H1 (cell line): Measurements from ENCODE around the gene INPP5B. TPM values are rescaled to one million over a fixed set of nuclear protein-coding genes. Genes with fewer than 3 reads are reported as not detected.

Experiments
- CTCF ChIA-PET: fragments of 300-600 bp; sonication (Branson Sonifier 250); formaldehyde crosslinking; loops from one replicate; lab custom pipeline; 2021; ENCODE audit not compliant: partially characterized antibody; lab: Charles Lee
- POLR2A ChIA-PET: fragments of 300-600 bp; sonication (Branson Sonifier 250); formaldehyde crosslinking; loops from one replicate; lab custom pipeline; 2021; ENCODE audit warnings: inconsistent platforms; ENCODE audit not compliant: partially characterized antibody; lab: Charles Lee
- DNase-seq, 2 experiments: peaks; one replicate each; pipeline versions ENCODE4 v3.0.0 to v3.0.0-alpha.2; 2010 to 2022; ENCODE audit warnings: low spot score in 2 of 2, low read depth in 1 of 2, mixed read lengths in 1 of 2
- FAIRE-seq: peaks from 2 replicates; lab custom pipeline; 2011; peaks lifted over from hg19 to GRCh38; lab: Jason Lieb, UNC
- H2AFZ ChIP-seq: 2 replicates; pipeline ENCODE4 v1.8.1; 2012; ENCODE audit warnings: low read length, inconsistent platforms
- H2AK5ac ChIP-seq: 2 replicates; pipeline ENCODE4 v1.6.1; 2013; ENCODE audit warnings: low read depth, low read length
- H2BK120ac ChIP-seq: replicated peaks from 2 replicates; pipeline ENCODE3; 2013; ENCODE audit warnings: low read depth, low read length, inconsistent platforms
- H2BK12ac ChIP-seq: 2 replicates; pipeline ENCODE4 v1.6.1; 2013; ENCODE audit warnings: low read depth, low read length
- H2BK15ac ChIP-seq: 2 replicates; pipeline ENCODE4 v1.6.1; 2013; ENCODE audit warnings: low read length
- H2BK20ac ChIP-seq: 2 replicates; pipeline ENCODE4 v1.6.1; 2013; ENCODE audit warnings: low read length
- H2BK5ac ChIP-seq: 2 replicates; pipeline ENCODE4 v1.6.1; 2013; ENCODE audit warnings: low read depth, low read length
- H3K14ac ChIP-seq: 2 replicates; pipeline ENCODE4 v1.6.1; 2013; ENCODE audit warnings: inconsistent platforms; ENCODE audit not compliant: insufficient read length
- H3K18ac ChIP-seq: 2 replicates; pipeline ENCODE4 v1.6.1; 2013; ENCODE audit warnings: low read length; ENCODE audit errors: extremely low read depth
- H3K23ac ChIP-seq: 2 replicates; pipeline ENCODE4 v1.6.1; 2013; ENCODE audit warnings: inconsistent platforms; ENCODE audit not compliant: insufficient read length
- H3K23me2 ChIP-seq: 2 replicates; pipeline ENCODE4 v1.6.1; 2013; ENCODE audit warnings: low read depth, low read length
- H3K27ac ChIP-seq: 2 replicates; pipeline ENCODE4 v1.6.1; 2011; ENCODE audit warnings: low read depth, low read length, inconsistent platforms
- H3K27me3 ChIP-seq, 4 experiments: replicated peaks in 1 of 4; 1 replicate in 1 of 4; 2 replicates in 3 of 4; pipeline versions ENCODE4 v1.6.1 to v1.8.1; 2011 to 2013; ENCODE audit warnings: low read length in 3 of 4, mild to moderate bottlenecking in 3 of 4, inconsistent platforms in 2 of 4, mixed read lengths in 2 of 4, moderate library complexity in 1 of 4; ENCODE audit not compliant: control insufficient read depth in 3 of 4, insufficient read depth in 3 of 4; ENCODE audit errors: extremely low read depth in 1 of 4
- H3K36me3 ChIP-seq, 4 experiments: 2 replicates each; pipeline versions ENCODE4 v1.6.1 to v1.8.1; 2011 to 2013; ENCODE audit warnings: mild to moderate bottlenecking in 4 of 4, low read length in 3 of 4, moderate library complexity in 2 of 4, control low read depth in 1 of 4, inconsistent platforms in 1 of 4; ENCODE audit not compliant: insufficient read depth in 4 of 4, control insufficient read depth in 2 of 4
- H3K4ac ChIP-seq: replicated peaks from 2 replicates; pipeline ENCODE3; 2013; ENCODE audit warnings: low read length, low read depth, mixed read lengths, inconsistent platforms; ENCODE audit not compliant: insufficient read length
- H3K4me1 ChIP-seq, 4 experiments: replicated peaks in 1 of 4; 1 replicate in 1 of 4; 2 replicates in 3 of 4; pipeline versions ENCODE4 v1.6.1 to v1.8.1; 2011 to 2013; ENCODE audit warnings: low read length in 3 of 4, inconsistent platforms in 2 of 4, mixed read lengths in 1 of 4; ENCODE audit not compliant: insufficient read depth in 4 of 4, control insufficient read depth in 3 of 4
- H3K4me2 ChIP-seq, 2 experiments: 2 replicates each; pipeline versions ENCODE4 v1.6.1 to v1.8.1; 2011 to 2013; ENCODE audit warnings: low read depth in 2 of 2, low read length in 2 of 2, control low read depth in 1 of 2, inconsistent platforms in 1 of 2, mild to moderate bottlenecking in 1 of 2; ENCODE audit not compliant: insufficient read depth in 1 of 2
- H3K4me3 ChIP-seq, 4 experiments: fragments of 200-600, 300-600 bp in 1 of 4; sonication (generic), shearing (Covaris generic), sonication (Bioruptor Twin) in 1 of 4; 2 replicates each; pipeline versions ENCODE4 v1.5.1 to v1.8.1; 2011 to 2016; ENCODE audit warnings: low read length in 4 of 4, low read depth in 3 of 4, control low read depth in 2 of 4, inconsistent platforms in 2 of 4, mild to moderate bottlenecking in 2 of 4, mixed read lengths in 1 of 4, moderate library complexity in 1 of 4; ENCODE audit not compliant: insufficient read depth in 2 of 4; ENCODE audit errors: extremely low read depth in 1 of 4
- H3K56ac ChIP-seq: replicated peaks from 2 replicates; pipeline ENCODE3; 2013; ENCODE audit warnings: low read depth, mild to moderate bottlenecking, mixed read lengths, low read length, inconsistent platforms; ENCODE audit not compliant: insufficient read length
- H3K79me1 ChIP-seq: 2 replicates; pipeline ENCODE4 v1.6.1; 2013; ENCODE audit warnings: low read depth, low read length, control low read depth
- H3K79me2 ChIP-seq, 2 experiments: 2 replicates each; pipeline versions ENCODE4 v1.6.1 to v1.8.1; 2012 to 2013; ENCODE audit warnings: low read length in 2 of 2, mild to moderate bottlenecking in 2 of 2, inconsistent platforms in 1 of 2; ENCODE audit not compliant: insufficient read depth in 2 of 2, control insufficient read depth in 1 of 2
- H3K9ac ChIP-seq, 4 experiments: replicated peaks in 1 of 4; 1 replicate in 1 of 4; 2 replicates in 3 of 4; pipeline versions ENCODE4 v1.6.1 to v1.8.1; 2011 to 2013; ENCODE audit warnings: low read depth in 3 of 4, low read length in 3 of 4, control low read depth in 2 of 4, mild to moderate bottlenecking in 2 of 4, moderate library complexity in 2 of 4, inconsistent platforms in 1 of 4; ENCODE audit errors: extremely low read depth in 1 of 4
- H3K9me3 ChIP-seq, 2 experiments: 2 replicates each; pipeline versions ENCODE4 v1.6.1 to v1.8.1; 2012 to 2013; ENCODE audit warnings: mild to moderate bottlenecking in 2 of 2, moderate library complexity in 2 of 2, control low read depth in 1 of 2, inconsistent platforms in 1 of 2, low read depth in 1 of 2, low read length in 1 of 2, mixed read lengths in 1 of 2; ENCODE audit not compliant: insufficient read depth in 2 of 2
- H4K20me1 ChIP-seq, 2 experiments: replicated peaks in 1 of 2; 2 replicates each; pipeline versions ENCODE3 to v1.8.1; 2011 to 2013; ENCODE audit warnings: inconsistent platforms in 2 of 2, low read length in 2 of 2, mild to moderate bottlenecking in 1 of 2; ENCODE audit not compliant: insufficient read depth in 2 of 2, control insufficient read depth in 1 of 2
- H4K5ac ChIP-seq: 2 replicates; pipeline ENCODE4 v1.6.1; 2013; ENCODE audit warnings: low read length, low read depth, mixed read lengths, inconsistent platforms; ENCODE audit not compliant: insufficient read length
- H4K8ac ChIP-seq: 2 replicates; pipeline ENCODE4 v1.8.0; 2013; ENCODE audit warnings: mild to moderate bottlenecking, moderate library complexity, low read length, inconsistent platforms; ENCODE audit not compliant: insufficient read depth; ENCODE audit errors: extremely low read depth
- H4K91ac ChIP-seq: replicated peaks from 2 replicates; pipeline ENCODE3; 2013; ENCODE audit warnings: low read length, mixed read lengths, inconsistent platforms; ENCODE audit not compliant: insufficient read length
- CHD1 ChIP-seq: IDR thresholded peaks from 2 replicates; pipeline ENCODE4 v1.6.1; 2012; ENCODE audit warnings: low read depth, low read length, improper control_type of control experiment
- KDM5A ChIP-seq: fragments of 200-600 bp; IDR thresholded peaks from 2 replicates; pipeline ENCODE4 v1.7.1; 2012; ENCODE audit warnings: mild to moderate bottlenecking, low read length, inconsistent platforms, mixed read lengths
- SRF ChIP-seq: IDR thresholded peaks from 2 replicates; pipeline ENCODE4 v1.6.1; 2011; ENCODE audit warnings: mild to moderate bottlenecking, low read depth, low read length, moderate library complexity
- WGBS, 2 experiments: shearing (Covaris generic) in 1 of 2; methylation state at CpG; one replicate each; pipeline versions ENCODE4 v1.1.6 to v1.1.7; 2013 to 2015; ENCODE audit warnings: low lambda C conversion rate in 2 of 2, mixed read lengths in 2 of 2, inconsistent platforms in 1 of 2, low coverage in 1 of 2, missing lambda C conversion rate in 1 of 2; ENCODE audit not compliant: insufficient replicate concordance in 2 of 2, insufficient coverage in 1 of 2, insufficient read length in 1 of 2; ENCODE audit errors: extremely low coverage in 1 of 2, missing lambda C conversion rate in 1 of 2; 5-methylcytosine and 5-hydroxymethylcytosine counted together
- polyA plus RNA-seq, 7 experiments: library from polyadenylated mRNA; depleted of rRNA in 3 of 7; stranded (reverse) in 5 of 7; unstranded in 2 of 7; fragments of >200 nt in 5 of 7; fragments of 200-250 nt in 2 of 7; gene quantifications; 1 replicate in 5 of 7; 2 replicates in 1 of 7; 4 replicates in 1 of 7; pipeline versions ENCODE4 v1.2.1 to v1.2.3, GENCODE V29; 2011 to 2013; ENCODE audit warnings: missing spikeins in 2 of 7, mixed read lengths in 2 of 7
- total RNA-seq: library from RNA; stranded (reverse); fragmentation: NEBNext Ultra II Directional; extraction: Animal tissue kit (Norgen Biotek cat#: 25700); gene quantifications from 2 replicates; pipeline ENCODE4 v1.2.1, GENCODE V29; 2021
- TF ChIP-seq, protein P1 (sequence below): IDR thresholded peaks from 2 replicates; pipeline ENCODE4 v1.6.1; 2011; ENCODE audit warnings: low read depth, mild to moderate bottlenecking, low read length; ENCODE audit not compliant: insufficient read depth

The INPP5B gene
- total and polyA plus RNA-seq, 2 of the 8 experiments (the other 6 are each of a cell fraction or from before 2014, with no cell fraction given) = 14.0 to 23.7 TPM

DNA sequence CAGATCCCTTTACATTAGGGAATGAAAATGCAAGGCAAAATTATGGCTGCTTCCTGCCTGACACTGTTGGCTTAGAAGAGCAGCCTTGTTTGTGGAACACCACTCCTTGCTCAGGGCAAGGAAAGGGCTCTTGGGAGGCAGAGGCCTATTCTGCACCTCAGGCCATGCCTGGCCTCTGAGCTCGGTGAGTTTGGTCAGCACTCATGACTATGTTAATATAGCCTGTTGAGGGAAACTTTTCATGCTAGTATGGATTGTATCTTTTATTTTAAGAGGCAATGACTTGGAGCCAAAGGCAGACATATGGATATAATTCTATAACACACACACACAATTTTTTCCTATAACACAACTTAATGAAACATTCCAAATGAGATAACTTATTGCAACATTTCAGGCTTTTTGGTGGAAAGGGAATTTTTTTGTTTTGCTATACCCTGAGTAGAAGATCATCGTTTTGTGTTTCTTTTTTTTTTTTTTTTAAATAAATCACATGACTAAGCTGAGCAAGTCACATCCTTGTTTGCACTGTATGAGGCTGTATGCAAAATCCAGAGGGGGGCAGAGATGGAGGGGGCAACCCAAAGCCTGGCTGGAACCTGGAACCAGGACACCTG lies 133.2 kb downstream of the INPP5B start:
- Histone ChIP-seq H2BK20ac (no peak overlapping the region), H3K79me1 (no peaks in the 10 kb centered on the region; the same call in 1 of the 2 replicates), H2AK5ac (no peak overlapping the region), H3K18ac (no peak overlapping the region), H3K27ac (no peak overlapping the region), H3K4ac (no peak overlapping the region), H2BK15ac (no peak overlapping the region), H4K8ac (no peak overlapping the region), H3K4me3 (no peak overlapping the region), H4K20me1 (peaks cover 0 to 16% of the 10 kb centered on the region in 2 experiments), H2BK120ac (no peak overlapping the region), H3K23ac (no peak overlapping the region), H3K36me3 (peaks cover 5 to 16% (median 9%) of the 10 kb centered on the region in 4 experiments; a peak in 6 of 8 replicates), H3K27me3 (no peaks in the 10 kb centered on the region), H2BK12ac (no peak overlapping the region), H3K23me2 (no peaks in the 10 kb centered on the region; the same call in 1 of the 2 replicates), H3K9ac (no peak overlapping the region), H4K5ac (no peak overlapping the region), H3K9me3 (no peaks in the 10 kb centered on the region), H3K4me2 (no peak overlapping the region), H4K91ac (no peak overlapping the region), H3K4me1 (peaks cover 4 to 7% (median 5%) of the 10 kb centered on the region in 4 experiments; a peak in 6 of 7 replicates), H3K56ac (no peak overlapping the region), H3K14ac (no peak overlapping the region), H2BK5ac (no peak overlapping the region), H3K79me2 (no peaks in the 10 kb centered on the region; a peak in 1 of 4 replicates), H2AFZ (no peak overlapping the region)
- CTCF ChIA-PET = no interaction called here
- WGBS, 2 experiments = 93% methylated on average over 2 of the region's 2 CpGs; no CpG with 5 or more reads in 1 of the 2 experiments
- POLR2A ChIA-PET = interaction anchor here (1.8 kb wide), 1 partner anchor 9 kb away, joined by 4 read pairs; no protein-coding TSS in a partner anchor
- no peak for DNase-seq
- no peak for FAIRE-seq
- TF ChIP-seq CHD1 = no peak
- TF ChIP-seq, protein P1, sequence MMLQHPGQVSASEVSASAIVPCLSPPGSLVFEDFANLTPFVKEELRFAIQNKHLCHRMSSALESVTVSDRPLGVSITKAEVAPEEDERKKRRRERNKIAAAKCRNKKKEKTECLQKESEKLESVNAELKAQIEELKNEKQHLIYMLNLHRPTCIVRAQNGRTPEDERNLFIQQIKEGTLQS = no peak
- TF ChIP-seq KDM5A = no peak
- no peak for TF ChIP-seq SRF
